NOMO-1 treated with DMSO at 0.1 percent for 48 hours (cell line): ENCODE measurements around the gene GPC2.
"Not testable (repeated sequence)": the region's sequence is repeated elsewhere in the genome, so short reads cannot be mapped to it uniquely, and the experiment has no call there.

Experiments
- DNase-seq: peaks from one replicate; lab custom pipeline; 2025; ENCODE audit not compliant: unreplicated experiment; lab: John Stamatoyannopoulos, UW

The GPC2 gene, protein sequence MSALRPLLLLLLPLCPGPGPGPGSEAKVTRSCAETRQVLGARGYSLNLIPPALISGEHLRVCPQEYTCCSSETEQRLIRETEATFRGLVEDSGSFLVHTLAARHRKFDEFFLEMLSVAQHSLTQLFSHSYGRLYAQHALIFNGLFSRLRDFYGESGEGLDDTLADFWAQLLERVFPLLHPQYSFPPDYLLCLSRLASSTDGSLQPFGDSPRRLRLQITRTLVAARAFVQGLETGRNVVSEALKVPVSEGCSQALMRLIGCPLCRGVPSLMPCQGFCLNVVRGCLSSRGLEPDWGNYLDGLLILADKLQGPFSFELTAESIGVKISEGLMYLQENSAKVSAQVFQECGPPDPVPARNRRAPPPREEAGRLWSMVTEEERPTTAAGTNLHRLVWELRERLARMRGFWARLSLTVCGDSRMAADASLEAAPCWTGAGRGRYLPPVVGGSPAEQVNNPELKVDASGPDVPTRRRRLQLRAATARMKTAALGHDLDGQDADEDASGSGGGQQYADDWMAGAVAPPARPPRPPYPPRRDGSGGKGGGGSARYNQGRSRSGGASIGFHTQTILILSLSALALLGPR

DNA sequence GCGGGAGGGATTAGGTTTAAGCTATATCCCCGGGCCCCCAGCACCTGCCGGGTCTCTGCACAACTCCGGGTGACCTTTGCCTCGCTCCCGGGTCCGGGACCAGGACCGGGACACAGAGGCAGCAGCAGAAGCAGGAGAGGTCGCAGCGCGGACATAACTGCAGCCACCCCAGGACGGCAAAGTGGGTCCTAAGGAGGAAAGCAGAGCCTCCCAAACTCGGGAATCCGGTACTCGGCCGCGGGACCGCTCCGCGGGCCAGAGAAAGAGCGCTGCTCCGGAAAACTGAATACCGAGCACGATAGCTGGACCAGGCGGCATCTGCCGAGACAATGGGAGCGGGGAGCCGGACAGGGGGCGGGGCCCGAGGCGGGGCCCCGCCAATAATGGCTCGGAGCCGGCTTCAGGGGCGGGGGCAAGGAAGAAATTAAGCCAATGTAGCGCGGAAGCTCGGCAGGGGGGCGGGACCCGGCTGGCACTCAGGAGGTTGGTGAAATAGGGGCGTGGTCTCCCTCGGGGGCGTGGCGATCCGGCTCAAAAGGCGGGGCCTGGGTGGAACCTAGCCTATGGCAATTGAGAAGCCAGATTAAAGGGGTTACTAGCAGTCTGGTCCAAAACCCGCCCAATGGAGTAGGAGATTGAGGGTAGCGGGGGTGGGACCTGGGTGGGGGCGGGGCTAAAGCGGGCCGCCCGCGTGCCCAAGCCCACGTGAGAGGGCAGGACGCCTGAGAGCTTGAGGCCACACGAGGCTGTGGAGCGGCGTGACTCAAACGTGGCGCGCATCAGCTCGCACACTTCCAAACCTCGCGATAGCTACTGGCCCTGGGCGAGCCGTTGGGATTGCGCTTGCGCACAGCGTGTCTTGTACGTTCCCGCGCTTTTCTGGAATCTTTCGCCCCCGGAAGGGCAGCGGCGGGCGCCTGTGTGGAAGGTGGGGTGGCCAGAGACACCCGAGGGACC is at the start of gene GPC2, which contains the start of gene STAG3:
TSS of gene GPC2 (minus strand) at position 337 of the 957 bp plus-strand sequence. CDS start at position 155, 182 bp downstream.
TSS of gene STAG3 (plus strand) at position 874 of the 957 bp plus-strand sequence. CDS start 2,639 bp downstream, outside the sequence.
- peak; percentile 97 for DNase-seq

DNA sequence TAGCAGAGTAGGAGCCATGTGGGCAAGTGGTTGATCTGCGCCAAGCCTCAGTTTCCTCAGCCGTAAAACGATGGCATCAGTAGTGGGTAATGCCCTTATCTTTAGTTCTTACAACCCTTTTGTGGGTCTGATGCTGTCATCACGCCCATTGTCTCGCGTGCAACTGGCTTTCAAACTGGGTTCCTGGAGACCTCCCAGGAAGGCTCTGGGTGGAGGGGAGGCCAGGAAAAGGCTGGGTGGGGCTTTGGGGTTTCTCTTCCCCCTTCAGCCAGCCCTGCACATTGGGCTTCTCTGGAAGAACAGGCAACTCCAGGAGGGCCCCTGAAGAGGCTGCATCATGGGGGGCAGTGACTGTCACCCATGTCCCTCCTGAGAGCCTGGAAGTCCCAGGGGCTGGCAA is 47.7 kb upstream of the GPC2 start:
- not testable (repeated sequence) for DNase-seq

DNA sequence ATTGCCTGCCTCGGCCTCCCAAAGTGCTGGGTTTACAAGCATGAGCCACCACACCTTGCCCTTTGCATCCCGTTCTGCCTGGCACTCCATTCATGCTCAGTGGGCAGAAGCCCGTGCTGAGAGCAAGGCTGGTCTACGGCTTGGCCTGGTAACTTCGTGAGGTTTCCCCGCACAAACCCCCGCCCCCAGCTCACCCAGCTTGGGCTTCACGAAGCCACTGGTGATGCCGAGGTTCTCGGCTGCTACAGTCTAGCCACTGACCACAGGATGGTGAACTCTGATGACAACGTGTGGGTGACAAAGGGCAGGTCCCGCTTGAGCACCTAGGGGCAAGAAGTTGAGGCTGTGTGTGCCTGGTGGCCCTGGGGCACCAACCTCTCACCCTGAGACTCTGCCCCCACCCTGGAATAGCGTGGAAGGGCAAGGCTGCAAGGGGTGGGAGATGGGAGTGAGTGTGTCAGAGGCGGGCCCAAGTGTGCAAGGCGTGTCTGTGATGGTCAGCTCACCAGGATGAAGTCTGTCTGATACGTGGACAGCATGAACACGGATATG is 46.3 kb upstream of the GPC2 start:
- DNase-seq: not testable (repeated sequence)

DNA sequence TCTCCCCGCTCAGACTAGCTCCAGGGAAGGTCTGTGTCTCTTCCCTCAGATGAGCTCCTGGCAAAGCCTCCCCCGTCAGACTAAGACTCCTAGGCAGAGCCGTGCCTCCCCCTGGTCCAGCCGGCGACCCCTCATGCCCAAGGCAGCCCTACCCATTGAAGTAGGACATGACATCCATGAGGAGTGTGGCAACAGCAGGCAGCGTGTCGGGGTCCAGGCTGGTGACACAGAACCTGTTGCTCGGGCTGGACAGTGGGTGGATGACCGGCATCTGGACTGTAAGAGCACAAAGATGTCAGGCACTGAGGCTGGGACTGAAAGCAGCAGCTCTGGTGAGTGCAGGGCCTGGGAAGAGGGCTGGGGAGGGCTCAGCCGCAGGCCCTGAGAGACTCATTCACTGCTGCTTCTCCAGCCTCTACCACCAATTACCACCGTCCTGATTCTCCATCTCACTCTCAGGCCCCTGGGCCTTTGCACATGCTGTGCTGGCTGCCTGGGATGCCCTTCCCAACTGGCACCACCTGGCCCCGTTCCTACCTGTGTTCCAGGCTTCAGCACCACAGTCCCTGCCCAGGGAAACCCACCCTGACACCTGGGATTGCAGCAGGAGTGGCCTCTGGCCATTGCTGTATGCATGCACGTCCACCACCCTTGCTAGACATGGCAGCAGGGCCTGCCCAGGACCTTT is 45.4 kb upstream of the GPC2 start:
- no peak for DNase-seq

DNA sequence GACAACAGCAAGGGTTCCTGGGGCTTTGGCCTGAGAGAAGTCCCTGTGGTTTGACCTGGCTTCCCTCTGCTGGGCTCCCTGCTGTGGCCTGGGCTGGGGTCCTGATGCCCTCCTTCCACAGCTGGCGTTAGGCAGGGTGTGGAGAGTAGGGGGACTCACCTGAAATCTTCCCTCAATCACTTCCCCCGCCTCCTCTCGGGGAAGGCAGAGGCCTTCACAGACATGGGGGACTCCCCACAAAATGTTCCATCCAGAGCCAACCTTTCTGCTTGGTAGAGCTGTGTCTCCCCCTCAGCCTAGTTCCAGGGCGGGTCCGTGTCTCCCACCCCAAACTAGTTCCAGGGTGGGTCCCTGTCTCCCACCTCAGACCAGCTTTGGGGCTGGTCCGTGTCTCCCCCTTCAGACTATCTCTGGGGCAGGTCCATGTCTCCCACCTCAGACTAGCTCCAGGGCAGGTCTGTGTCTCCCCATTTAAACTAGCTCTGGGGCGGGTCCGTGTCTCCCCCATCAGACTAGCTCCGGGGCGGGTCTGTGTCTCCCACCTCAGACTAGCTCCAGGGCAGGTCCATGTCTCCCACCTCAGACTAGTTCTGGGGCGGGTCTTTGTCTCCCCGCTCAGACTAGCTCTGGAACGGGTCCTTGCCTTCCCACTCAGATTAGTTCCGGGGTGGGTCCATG is 44.7 kb upstream of the GPC2 start:
- DNase-seq: no peak

DNA sequence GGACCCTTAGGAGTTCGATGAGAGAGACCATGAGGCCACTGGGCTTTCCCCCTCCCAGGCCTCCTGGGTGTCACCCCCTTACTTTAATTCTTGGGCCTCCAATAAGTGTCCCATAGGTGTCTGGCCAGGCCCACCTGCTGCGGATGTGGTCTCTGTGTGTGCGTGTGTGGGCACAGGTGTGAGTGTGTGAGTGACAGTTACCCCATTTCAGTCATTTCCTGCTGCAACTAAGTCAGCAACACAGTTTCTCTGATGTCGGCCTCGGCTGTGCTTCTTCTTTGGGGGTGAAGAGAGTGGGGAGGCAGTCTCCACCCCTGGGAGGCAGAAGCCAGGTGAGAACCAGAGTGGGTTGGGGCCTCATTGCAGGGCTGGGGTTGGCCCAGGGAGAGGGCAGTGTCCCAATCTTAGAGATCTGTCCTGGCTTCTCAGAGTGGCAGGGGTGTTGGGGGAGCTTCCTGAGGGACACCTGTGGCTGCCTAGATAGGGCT is 44.1 kb upstream of the GPC2 start:
- DNase-seq: no peak

DNA sequence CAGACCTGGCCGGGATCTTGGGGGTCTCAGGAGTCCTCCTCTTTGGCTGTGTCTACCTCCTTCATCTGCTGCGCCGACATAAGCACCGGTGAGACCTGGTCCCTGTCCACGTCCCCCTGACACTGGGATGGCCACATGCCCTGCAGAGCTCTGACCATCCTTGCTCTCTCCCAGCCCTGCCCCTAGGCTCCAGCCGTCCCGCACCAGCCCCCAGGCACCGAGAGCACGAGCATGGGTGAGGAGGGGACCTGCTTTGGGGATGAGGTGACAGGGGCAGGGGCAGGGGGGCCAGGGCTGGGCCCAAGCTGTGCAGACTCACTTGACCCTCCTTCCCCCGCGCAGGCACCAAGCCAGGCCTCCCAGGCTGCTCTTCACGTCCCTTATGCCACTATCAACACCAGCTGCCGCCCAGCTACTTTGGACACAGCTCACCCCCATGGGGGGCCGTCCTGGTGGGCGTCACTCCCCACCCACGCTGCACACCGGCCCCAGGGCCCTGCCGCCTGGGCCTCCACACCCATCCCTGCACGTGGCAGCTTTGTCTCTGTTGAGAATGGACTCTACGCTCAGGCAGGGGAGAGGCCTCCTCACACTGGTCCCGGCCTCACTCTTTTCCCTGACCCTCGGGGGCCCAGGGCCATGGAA is 43.5 kb upstream of the GPC2 start:
- no peak for DNase-seq

DNA sequence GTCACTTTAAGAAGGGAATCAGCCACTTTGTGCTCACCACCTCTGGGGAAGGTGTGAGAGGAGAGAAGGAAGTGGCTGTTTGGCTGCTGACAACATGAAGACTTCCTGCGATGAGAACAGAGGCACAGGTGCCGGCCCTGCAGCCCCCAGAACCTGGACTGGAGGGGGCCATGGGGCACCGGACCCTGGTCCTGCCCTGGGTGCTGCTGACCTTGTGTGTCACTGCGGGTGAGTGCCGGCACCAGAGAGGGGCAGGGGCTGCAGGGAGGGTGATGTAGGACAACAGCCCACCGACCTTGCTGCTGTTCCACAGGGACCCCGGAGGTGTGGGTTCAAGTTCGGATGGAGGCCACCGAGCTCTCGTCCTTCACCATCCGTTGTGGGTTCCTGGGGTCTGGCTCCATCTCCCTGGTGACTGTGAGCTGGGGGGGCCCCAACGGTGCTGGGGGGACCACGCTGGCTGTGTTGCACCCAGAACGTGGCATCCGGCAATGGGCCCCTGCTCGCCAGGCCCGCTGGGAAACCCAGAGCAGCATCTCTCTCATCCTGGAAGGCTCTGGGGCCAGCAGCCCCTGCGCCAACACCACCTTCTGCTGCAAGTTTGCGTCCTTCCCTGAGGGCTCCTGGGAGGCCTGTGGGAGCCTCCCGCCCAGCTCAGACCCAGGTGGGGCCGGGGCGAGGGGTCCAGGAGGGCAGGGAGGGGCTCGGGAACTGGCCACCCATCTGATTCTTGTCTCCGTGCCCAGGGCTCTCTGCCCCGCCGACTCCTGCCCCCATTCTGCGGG is 42.8 kb upstream of the GPC2 start, which contains the start of gene PVRIG:
TSS of gene PVRIG (plus strand) at position 149 of the 785 bp plus-strand sequence. CDS start at position 171, 22 bp downstream.
- DNase-seq: not testable (repeated sequence)

DNA sequence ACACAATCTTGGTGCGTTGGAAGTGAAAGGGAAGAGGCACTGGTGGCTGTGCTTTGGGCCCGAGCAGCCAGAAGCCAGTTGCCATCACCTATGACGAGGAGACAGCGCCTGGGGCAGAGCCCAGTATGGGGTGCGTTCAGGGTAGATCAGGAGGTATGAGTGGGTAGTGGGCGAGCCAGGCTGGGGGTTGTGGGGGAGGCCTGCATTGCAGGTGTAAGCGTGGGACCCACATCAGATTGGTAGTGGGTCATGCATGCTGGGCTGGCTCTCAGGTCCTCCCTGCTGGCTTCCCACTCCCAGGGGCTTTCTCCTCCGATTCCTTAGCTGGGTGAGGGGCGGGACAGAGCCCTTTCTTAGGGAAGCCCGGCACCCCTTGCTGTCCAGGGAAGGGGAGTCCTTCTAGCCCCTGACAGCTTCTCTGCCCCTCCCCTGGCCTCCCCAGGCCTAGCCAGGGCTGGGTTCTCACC is 42.1 kb upstream of the GPC2 start:
- no peak for DNase-seq

DNA sequence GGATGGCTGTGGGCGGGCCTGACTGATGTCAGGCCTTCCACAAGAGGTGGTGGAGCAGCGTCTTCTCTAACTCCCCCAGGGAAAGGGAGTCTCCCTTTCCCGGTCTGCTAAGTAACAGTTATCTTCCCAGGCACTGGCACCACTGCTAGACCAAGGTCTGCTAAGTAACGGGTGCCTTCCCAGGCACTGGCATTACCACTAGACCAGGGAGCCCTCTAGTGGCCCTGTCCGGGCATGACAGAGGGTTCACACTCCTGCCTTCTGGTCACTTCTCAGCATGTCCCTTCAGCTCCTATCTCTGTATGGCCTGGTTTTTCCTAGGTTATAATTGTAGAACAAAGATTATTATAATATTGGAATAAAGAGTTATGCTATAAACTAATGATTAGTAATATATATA is 40.8 kb upstream of the GPC2 start:
- peak; percentile 56 for DNase-seq

DNA sequence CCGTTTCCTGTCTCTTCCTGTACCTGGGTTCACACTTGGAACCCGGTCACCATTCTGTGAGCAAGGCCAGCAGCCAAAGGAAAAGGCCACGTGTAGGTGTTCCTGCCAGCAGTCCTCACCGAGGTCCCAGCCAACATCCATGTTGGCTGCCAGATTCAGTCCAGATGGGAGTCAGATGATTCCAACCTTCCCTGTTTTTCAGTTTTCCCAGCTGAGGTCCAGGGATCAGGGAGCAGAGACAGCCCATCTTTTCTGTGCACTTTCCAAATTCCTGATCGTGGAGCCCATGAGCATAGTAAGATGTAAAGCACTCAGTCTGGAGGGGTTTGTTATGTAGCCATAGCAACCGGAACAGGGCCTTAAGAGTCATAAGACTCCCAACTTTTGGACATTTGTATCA is 38.7 kb upstream of the GPC2 start:
- DNase-seq: no peak

DNA sequence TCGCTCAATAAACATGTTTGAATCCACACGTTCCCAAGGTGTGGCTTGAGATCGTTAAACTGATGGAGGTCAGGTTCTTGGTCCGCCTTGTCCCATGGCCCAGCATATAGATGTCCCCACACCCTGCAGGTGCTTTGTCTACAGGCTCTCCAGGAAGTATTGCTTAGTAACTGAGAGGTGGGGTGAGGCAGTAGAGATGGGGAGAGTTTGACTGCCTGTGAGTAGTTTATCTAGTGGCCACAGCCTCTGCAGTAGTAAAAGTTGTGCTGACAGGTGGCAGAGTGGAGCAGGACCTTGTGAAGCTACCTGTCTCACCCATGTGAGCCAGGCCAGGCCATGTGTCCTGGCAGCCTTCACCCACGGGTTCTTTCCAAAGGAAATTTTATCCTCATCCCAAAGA is 37.2 kb upstream of the GPC2 start:
- not testable (repeated sequence) for DNase-seq

DNA sequence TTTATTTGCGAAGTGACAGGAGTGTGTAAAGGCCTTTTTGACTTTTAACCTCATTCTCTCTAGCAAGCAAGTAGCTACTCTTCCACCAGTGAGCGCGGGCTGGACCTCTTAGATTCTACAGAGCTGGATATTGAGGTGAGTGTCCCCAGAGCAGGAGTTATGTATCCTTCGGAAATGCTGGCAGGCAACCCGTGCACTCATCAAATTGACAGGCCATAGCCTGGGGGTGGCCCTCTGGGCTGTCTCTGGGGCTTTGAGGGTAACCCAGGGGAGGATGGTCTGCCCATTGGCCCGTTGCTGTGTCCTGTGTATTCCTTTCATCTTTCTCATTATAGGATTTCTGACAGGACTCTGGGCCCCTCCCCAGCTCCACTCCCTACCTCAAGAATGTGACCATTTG is 36.5 kb upstream of the GPC2 start:
- DNase-seq: no peak

DNA sequence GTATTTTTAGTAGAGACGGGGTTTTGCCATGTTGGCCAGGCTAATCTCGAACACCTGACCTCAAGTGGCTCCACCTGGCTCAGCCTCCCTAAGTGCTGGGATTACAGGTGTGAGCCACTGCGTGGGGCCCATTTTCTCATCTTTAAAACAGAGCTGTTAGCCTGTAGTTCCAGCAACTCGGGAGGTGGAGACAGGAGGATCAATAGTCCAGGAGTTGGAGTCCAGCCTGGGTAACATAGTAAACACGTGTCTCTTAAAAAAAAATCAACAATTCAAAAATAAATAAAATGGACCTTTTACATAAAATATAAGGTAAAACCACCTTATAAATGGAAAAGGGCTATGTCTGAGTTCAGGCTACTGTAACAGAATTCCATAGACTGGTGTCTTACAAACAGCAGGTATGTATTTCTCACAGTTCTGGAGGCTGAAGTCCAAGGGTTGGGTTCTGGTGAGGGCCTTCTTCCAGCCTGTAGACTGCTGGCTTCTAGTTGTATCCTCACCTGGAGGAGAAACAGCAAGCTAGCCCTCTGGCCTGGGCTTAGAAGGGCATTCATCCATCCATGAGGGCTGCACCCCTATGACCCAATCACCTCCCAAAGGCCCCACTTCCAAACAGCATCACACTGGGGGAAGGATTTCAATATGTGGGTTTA is 35.6 kb upstream of the GPC2 start:
- DNase-seq: no peak

DNA sequence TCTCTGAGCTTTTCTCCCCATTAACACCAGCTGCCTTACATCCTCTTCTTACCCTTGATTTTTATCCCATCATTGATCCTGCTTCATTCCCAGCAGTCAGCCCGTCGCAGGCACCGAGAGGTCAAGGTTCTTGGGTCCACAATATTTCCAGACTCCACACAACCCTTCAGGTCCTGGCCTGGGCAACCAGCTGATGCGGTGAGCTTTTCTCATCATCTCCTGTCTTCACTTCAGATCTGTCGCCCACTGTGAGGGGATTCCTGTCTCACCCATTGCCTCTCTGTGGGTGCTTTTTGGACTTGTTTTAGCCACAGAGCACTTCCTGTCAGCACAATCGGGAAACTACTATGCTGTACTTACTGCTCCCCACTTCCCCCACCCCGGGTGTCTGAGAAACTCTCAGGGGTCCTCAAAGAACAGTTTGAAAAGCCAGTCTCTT is 34.2 kb upstream of the GPC2 start:
- no peak for DNase-seq

DNA sequence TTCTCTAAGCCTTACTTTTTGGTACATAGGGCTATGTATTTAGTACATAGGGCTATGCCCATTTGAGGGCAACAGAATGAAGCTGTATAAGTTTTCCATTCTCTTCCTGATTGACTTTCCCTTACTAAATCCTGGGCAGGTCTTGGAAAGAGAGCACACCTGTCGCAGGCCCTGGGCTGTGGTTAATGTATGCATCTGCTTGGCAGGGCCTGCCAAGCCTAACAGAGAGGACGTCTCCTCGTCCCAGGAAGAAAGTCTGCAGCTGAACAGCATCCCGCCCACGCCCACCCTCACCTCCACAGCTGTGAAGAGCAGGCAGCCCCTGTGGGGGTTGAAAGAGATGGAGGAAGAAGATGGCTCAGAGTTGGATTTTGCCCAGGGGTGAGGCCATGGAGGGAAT is 33.6 kb upstream of the GPC2 start:
- DNase-seq: no peak

DNA sequence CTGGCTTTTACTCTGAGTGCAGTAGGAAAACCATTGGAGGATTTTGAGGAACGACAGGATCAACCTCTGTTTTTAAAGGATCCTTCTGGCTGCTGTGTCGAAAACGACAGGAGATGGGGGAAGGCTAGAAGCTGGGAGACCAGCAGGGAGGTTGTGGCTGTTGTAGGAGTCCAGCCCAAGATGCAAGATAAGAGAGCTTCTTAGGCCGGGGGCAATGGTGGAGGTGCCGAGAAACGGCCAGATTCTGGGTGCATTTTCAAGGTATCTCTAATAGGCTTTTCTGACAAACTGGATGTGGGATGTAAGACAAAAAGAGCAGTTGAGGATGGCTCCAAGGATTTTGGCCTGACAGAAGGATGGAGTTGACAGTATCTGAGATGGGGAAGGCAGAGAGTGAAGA is 32.3 kb upstream of the GPC2 start:
- no peak for DNase-seq
